IMR-90 (cell line): ENCODE measurements around the gene SH2D5. TPM values are rescaled to one million over a fixed set of nuclear protein-coding genes. Genes with fewer than 3 reads are reported as not detected.

Experiments
- ATAC-seq: fragments of 200-7000 bp; cut with Tn5 transposase; 2 replicates; pipeline ENCODE4 v1.9.1; 2020; ENCODE audit warnings: low read depth, mild to moderate bottlenecking, moderate library complexity
- BruUV-seq: library from RNA; stranded (reverse); fragments of 400-500 nt; replicated peaks from 2 replicates; lab custom pipeline; 2021; lab: Mats Ljungman, UMichigan
- CTCF ChIA-PET: fragments of 300-600 bp; formaldehyde crosslinking; extraction: SDS; loops from one replicate; lab custom pipeline; 2021; ENCODE audit warnings: antibody characterized with exemption; lab: Yijun Ruan, JAX
- POLR2A ChIA-PET: fragments of 300-600 bp; sonication (Branson Sonifier 250); formaldehyde crosslinking; loops from one replicate; lab custom pipeline; 2022; ENCODE audit warnings: antibody characterized with exemption; ENCODE audit not compliant: unreplicated experiment; lab: Charles Lee
- DNase-seq: peaks from one replicate; pipeline ENCODE4 v3.0.0; 2013
- H2AFZ ChIP-seq: replicated peaks from 2 replicates; pipeline ENCODE3; 2013; ENCODE audit warnings: low read length, mild to moderate bottlenecking; ENCODE audit not compliant: poor library complexity
- H2AK5ac ChIP-seq: 2 replicates; pipeline ENCODE4 v1.6.1; 2013; ENCODE audit warnings: low read depth, low read length, inconsistent platforms
- H2AK9ac ChIP-seq: replicated peaks from 2 replicates; pipeline ENCODE3; 2013; ENCODE audit warnings: mild to moderate bottlenecking, low read depth, low read length, moderate library complexity; ENCODE audit not compliant: poor library complexity
- H2BK120ac ChIP-seq: 2 replicates; pipeline ENCODE4 v1.6.1; 2013; ENCODE audit warnings: low read depth, low read length, inconsistent platforms
- H2BK15ac ChIP-seq: 3 replicates; pipeline ENCODE4 v1.6.1; 2013; ENCODE audit warnings: low read depth, low read length, inconsistent platforms
- H2BK20ac ChIP-seq: 2 replicates; pipeline ENCODE4 v1.6.1; 2013; ENCODE audit warnings: low read depth, mild to moderate bottlenecking, inconsistent platforms, low read length, moderate library complexity
- H2BK5ac ChIP-seq: 2 replicates; pipeline ENCODE4 v1.6.1; 2013; ENCODE audit warnings: mild to moderate bottlenecking, low read depth, low read length, inconsistent platforms; ENCODE audit not compliant: poor library complexity, severe bottlenecking
- H3K14ac ChIP-seq: replicated peaks from 2 replicates; pipeline ENCODE4 v1.6.1; 2013; ENCODE audit warnings: low read depth, low read length, inconsistent platforms
- H3K18ac ChIP-seq: 2 replicates; pipeline ENCODE4 v1.6.1; 2013; ENCODE audit warnings: low read depth, low read length, control low read depth
- H3K23ac ChIP-seq: 2 replicates; pipeline ENCODE4 v1.6.1; 2013; ENCODE audit warnings: low read depth, low read length, inconsistent platforms
- H3K27ac ChIP-seq: 2 replicates; pipeline ENCODE4 v1.5.1; 2013; ENCODE audit warnings: mild to moderate bottlenecking, control low read depth, low read length; ENCODE audit not compliant: insufficient read depth
- H3K27me3 ChIP-seq: 2 replicates; pipeline ENCODE4 v1.6.1; 2013; ENCODE audit warnings: low read length; ENCODE audit not compliant: control insufficient read depth, insufficient read depth
- H3K36me3 ChIP-seq: 2 replicates; pipeline ENCODE4 v1.6.1; 2013; ENCODE audit warnings: low read length, mixed read lengths; ENCODE audit not compliant: control insufficient read depth, insufficient read depth
- H3K4ac ChIP-seq: 2 replicates; pipeline ENCODE4 v1.6.1; 2013; ENCODE audit warnings: low read depth, low read length, inconsistent platforms
- H3K4me1 ChIP-seq: 2 replicates; pipeline ENCODE4 v1.6.1; 2013; ENCODE audit warnings: low read length, mixed read lengths; ENCODE audit not compliant: control insufficient read depth, insufficient read depth
- H3K4me2 ChIP-seq: 2 replicates; pipeline ENCODE4 v1.6.1; 2013; ENCODE audit warnings: low read depth, mild to moderate bottlenecking, control low read depth, low read length, moderate library complexity
- H3K4me3 ChIP-seq: 2 replicates; pipeline ENCODE4 v1.5.1; 2013; ENCODE audit warnings: low read depth, mild to moderate bottlenecking, control low read depth, low read length, moderate library complexity; ENCODE audit not compliant: insufficient read depth
- H3K56ac ChIP-seq: 2 replicates; pipeline ENCODE4 v1.6.1; 2013; ENCODE audit warnings: low read length, inconsistent platforms; ENCODE audit not compliant: insufficient read depth; ENCODE audit errors: extremely low read depth
- H3K79me1 ChIP-seq, 2 experiments: 2 replicates each; pipeline ENCODE4 v1.6.1; 2013; ENCODE audit warnings: low read length in 2 of 2, inconsistent platforms in 1 of 2, low read depth in 1 of 2
- H3K9ac ChIP-seq: 2 replicates; pipeline ENCODE4 v1.6.1; 2013; ENCODE audit warnings: low read depth, low read length, control low read depth
- H3K9me1 ChIP-seq: 2 replicates; pipeline ENCODE4 v1.6.1; 2013; ENCODE audit warnings: low read length, inconsistent platforms; ENCODE audit not compliant: insufficient read depth
- H3K9me3 ChIP-seq: 2 replicates; pipeline ENCODE4 v1.6.1; 2013; ENCODE audit warnings: low read length; ENCODE audit not compliant: control insufficient read depth, insufficient read depth
- H4K20me1 ChIP-seq: 2 replicates; pipeline ENCODE4 v1.6.1; 2013; ENCODE audit warnings: low read length, inconsistent platforms; ENCODE audit not compliant: insufficient read depth
- H4K5ac ChIP-seq: 2 replicates; pipeline ENCODE4 v1.6.1; 2013; ENCODE audit warnings: mild to moderate bottlenecking, low read depth, low read length, control low read depth
- H4K8ac ChIP-seq, 2 experiments: 2 replicates each; pipeline ENCODE4 v1.6.1; 2013; ENCODE audit warnings: low read depth in 2 of 2, low read length in 2 of 2, control low read depth in 1 of 2, inconsistent platforms in 1 of 2
- H4K91ac ChIP-seq: 2 replicates; pipeline ENCODE4 v1.6.1; 2013; ENCODE audit warnings: low read depth, low read length, inconsistent platforms; ENCODE audit not compliant: insufficient read depth
- BHLHE40 ChIP-seq: fragments of 150-350 bp; IDR thresholded peaks from 2 replicates; pipeline ENCODE4 v1.6.1; 2016; ENCODE audit warnings: mild to moderate bottlenecking, low read depth, low read length
- CEBPB ChIP-seq: IDR thresholded peaks from 2 replicates; pipeline ENCODE4 v1.6.1; 2012; ENCODE audit warnings: low read depth, low read length, improper control_type of control experiment
- CHD1 ChIP-seq: IDR thresholded peaks from 2 replicates; pipeline ENCODE4 v1.6.1; 2012; ENCODE audit warnings: low read depth, low read length, improper control_type of control experiment
- NFE2L2 ChIP-seq: fragments of 150-350 bp; IDR thresholded peaks from 2 replicates; pipeline ENCODE4 v1.6.1; 2016; ENCODE audit warnings: low read depth, mild to moderate bottlenecking, low read length
- POLR2A ChIP-seq: IDR thresholded peaks from 2 replicates; pipeline ENCODE4 v1.6.1; 2012; ENCODE audit warnings: mild to moderate bottlenecking, low read depth, low read length
- RCOR1 ChIP-seq: IDR thresholded peaks from 2 replicates; pipeline ENCODE4 v1.6.1; 2012; ENCODE audit warnings: mild to moderate bottlenecking, low read length, improper control_type of control experiment; ENCODE audit not compliant: insufficient replicate concordance
- RFX5 ChIP-seq: IDR thresholded peaks from 2 replicates; pipeline ENCODE4 v1.8.0; 2012; ENCODE audit warnings: low read depth, mild to moderate bottlenecking, low read length, moderate library complexity
- SMC3 ChIP-seq: fragments of 150-350 bp; IDR thresholded peaks from 2 replicates; pipeline ENCODE4 v1.6.1; 2016; ENCODE audit warnings: low read depth, mild to moderate bottlenecking, antibody characterized with exemption, low read length, moderate library complexity
- WGBS, 2 experiments: methylation state at CpG; one replicate each; pipeline versions ENCODE4 v1.1.5 to v1.1.7; 2013; ENCODE audit warnings: missing lambda C conversion rate in 2 of 2; ENCODE audit not compliant: insufficient read length in 1 of 2; ENCODE audit errors: extremely low coverage in 2 of 2; 5-methylcytosine and 5-hydroxymethylcytosine counted together
- dilution Hi-C: fragments of 300-500 bp; cut with HindIII; formaldehyde crosslinking; loops from one replicate; pipeline ENCODE4 v1.14.3; 2018; ENCODE audit warnings: low sequenced_read_pairs; ENCODE audit not compliant: unreplicated experiment
- in situ Hi-C: fragments of 300-500 bp; cut with MboI; formaldehyde crosslinking; loops from 3 replicates; pipeline ENCODE4 v1.14.3; 2019; ENCODE audit warnings: low sequenced_read_pairs, inconsistent platforms, mixed read lengths
- intact Hi-C: fragments of 100-400 bp; cut with micrococcal nuclease; formaldehyde crosslinking; loops from 2 replicates; pipeline ENCODE4 v1.10.0; 2022
- polyA plus RNA-seq, 3 experiments: library from polyadenylated mRNA; depleted of rRNA; stranded (reverse); fragments of >200 nt; gene quantifications; 2 replicates each; pipeline ENCODE4 v1.2.3, GENCODE V29; 2012; ENCODE audit warnings: low replicate concordance in 1 of 3
- total RNA-seq: library from RNA; depleted of rRNA; stranded (reverse); fragments of >200 nt; gene quantifications from 2 replicates; pipeline ENCODE4 v1.2.3, GENCODE V29; 2012

SH2D5 gene
- total and polyA plus RNA-seq, 2 of the 4 experiments (the other 2 are of a cell fraction), result 7.2 to 14.4 TPM

GRCh38 chr1:20691872-20692271, 40.6 kb downstream of the SH2D5 start:
- ChIA-PET POLR2A (no interaction called here), CTCF (interaction anchor here (1.2 kb wide), 1 partner anchor 503 kb away, joined by 5 read pairs; no protein-coding TSS in a partner anchor)
- dilution Hi-C loops (no loop called here), in situ Hi-C loops (loop anchor here (25.0 kb wide), 1 partner anchor 670 kb away; no protein-coding TSS in a partner anchor), intact Hi-C loops (no loop called here)
- Histone ChIP-seq H2BK20ac (no peak overlapping the region), H3K56ac (no peak overlapping the region), H4K20me1 (no peaks in the 10 kb centered on the region), H2AFZ (peak overlapping the region; percentile 32), H2BK15ac (no peak overlapping the region), H3K27ac (no peak overlapping the region), H2BK120ac (no peak overlapping the region), H3K79me1 (peaks cover 7 to 17% of the 10 kb centered on the region in 2 experiments; a peak in 3 of 4 replicates), H4K91ac (no peak overlapping the region), H3K14ac (no peak overlapping the region), H3K4me2 (no peak overlapping the region), H2AK9ac (peak overlapping the region; percentile 24), H4K5ac (no peak overlapping the region), H3K9me3 (no peaks in the 10 kb centered on the region), H3K27me3 (no peaks in the 10 kb centered on the region), H2BK5ac (no peak overlapping the region), H3K4me1 (no peaks in the 10 kb centered on the region), H3K23ac (no peak overlapping the region), H3K9ac (no peak overlapping the region), H4K8ac (no peak overlapping the region), H3K4me3 (no peak overlapping the region), H3K4ac (no peak overlapping the region), H3K18ac (no peak overlapping the region), H3K36me3 (peaks cover 6% of the 10 kb centered on the region), H3K9me1 (no peaks in the 10 kb centered on the region), H2AK5ac (no peak overlapping the region)
- TF ChIP-seq POLR2A (no peak), SMC3 (no peak), CEBPB (no peak), RFX5 (no peak), CHD1 (no peak), NFE2L2 (no peak), RCOR1 (no peak), BHLHE40 (no peak)
- no TSS peak for BruUV-seq
- 75% methylated on average over 1 of the region's 1 CpG; no CpG with 5 or more reads in 1 of the 2 experiments for WGBS, 2 experiments
- no peak for ATAC-seq
- no peak for DNase-seq
